CD1c-positive myeloid dendritic cell (primary cell): ENCODE results near the gene UBE2D2.
A peak's percentile ranks its signal among the peaks of the same experiment; 100 is the strongest.

Source experiments
- DNase-seq: peaks from one replicate; pipeline ENCODE4 v3.0.0-alpha.2; 2016; ENCODE audit errors: extremely low spot score

UBE2D2 gene

DNA sequence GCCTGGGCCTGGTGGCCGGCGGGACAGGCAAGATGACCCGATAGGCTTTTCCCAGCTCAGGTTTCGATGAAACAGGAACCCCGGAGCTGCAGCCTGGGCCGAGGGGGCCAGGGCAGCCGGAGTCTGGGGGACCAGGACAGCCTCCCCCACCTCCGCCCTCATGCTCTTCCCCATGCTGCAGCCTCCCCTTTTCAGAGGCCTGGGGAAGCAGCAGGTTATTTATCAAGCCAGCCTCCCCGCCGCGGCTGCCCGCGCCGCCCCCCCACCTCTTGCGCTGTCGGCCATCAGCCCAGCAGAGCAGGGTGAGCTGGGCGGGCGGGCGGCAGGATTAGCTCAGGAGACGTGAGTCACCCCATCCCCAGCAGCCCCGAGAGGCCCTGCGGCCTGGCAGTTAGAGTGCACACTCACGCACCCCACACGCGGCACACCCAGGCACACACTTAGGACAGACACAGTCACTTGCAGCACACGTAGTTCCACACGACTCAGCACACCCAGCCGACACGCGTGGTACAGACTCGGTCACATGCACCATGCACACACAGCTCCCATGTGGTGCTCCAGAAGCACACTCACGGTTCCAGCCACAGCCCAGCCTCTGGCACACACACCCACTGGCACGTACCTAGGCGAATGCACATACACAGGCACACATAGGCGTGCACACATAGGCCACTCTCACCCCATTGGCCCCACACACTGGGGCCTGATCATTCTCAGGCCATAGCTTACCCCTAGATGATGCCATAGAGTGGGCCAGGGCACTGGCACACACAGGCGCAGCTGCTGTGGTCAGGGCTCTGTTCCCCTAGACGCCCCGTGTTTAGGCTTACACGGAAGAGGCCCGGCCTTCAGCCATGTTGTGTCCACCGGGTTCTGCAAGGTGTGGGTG lies 100.0 kb downstream of the UBE2D2 start:
- peak; percentile 93 for DNase-seq

DNA sequence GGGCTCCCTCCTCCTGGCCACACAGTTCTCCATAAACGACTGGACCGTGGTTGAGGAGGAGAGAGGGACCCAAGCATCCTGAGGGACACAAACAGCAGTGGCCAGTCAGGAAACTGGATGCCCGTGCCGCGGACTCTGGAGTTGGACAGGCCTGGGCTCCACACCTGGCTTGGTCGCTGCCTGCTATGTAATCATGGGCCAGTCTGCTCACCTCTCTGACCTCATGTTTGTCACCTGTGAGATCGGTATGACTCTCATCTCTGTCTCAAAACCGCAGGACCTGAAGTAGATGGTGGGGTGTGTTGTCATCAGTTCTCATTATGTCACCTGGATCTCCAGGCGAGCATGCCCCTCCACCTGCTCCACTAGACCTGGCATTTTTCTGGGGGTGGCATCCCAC lies 101.5 kb downstream of the UBE2D2 start:
- DNase-seq = no peak

GRCh38 chr5:139663207-139664085 lies 102.3 kb downstream of the UBE2D2 start:
- DNase-seq = no peak

DNA sequence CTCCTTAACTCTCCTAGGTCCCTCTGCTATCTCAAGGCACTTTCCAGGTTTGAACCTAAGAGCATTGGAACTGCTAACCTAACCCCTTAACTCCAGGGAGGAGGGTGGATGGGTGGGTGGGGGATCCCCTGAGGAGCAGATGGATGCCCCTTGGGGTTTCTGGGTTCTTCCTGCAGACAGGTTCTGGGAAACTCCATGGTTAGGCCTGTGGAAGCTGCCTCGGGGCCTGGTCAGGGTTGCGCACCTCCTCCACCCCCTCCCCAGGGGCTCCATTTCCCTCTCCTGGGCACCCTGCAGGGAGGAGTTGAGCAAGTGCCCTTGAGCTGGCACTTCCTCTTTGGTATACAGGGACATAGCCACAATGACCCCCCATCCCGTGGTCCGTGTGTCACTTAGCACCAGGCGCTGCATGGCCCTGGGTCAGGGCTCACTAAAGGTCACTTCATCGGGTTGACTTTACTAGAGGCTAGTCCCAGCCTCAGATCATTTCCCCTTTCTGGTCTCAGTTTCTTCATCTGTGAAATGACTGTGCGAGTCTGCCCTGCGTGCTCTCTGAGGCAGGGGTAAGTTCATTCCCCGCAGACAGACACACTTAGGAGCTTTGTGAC lies 103.1 kb downstream of the UBE2D2 start:
- DNase-seq = peak; percentile 98

DNA sequence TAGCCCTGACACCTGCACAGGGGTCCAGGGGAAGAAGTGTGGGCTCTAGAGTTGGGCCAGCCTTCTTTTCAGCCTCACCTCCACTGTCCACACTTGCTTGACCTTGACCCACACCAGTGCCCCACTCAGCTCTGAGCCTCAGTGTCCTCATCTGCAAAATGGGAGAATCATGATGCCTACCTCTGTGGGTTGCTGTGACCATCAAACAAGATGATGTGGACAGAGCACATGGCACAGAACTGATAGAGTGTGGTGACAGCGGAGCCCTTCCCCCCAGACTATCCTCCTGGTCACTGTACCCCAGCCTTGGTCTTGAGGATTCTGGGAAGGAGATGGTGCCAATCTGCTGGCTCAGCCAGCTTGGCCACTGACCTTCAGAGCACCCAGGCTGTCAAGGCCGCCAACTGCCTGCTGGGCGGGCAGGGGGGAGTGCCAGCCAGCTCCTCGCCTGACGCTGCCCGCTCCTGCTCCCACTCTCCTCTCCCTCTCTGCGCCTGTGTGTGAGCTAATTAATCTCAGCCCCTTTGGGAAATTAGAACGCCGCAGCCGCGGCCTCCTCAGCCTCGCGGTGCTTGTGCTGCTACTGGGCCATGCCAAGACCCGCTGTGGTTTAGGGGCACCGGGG lies 103.7 kb downstream of the UBE2D2 start:
- DNase-seq = no peak

DNA sequence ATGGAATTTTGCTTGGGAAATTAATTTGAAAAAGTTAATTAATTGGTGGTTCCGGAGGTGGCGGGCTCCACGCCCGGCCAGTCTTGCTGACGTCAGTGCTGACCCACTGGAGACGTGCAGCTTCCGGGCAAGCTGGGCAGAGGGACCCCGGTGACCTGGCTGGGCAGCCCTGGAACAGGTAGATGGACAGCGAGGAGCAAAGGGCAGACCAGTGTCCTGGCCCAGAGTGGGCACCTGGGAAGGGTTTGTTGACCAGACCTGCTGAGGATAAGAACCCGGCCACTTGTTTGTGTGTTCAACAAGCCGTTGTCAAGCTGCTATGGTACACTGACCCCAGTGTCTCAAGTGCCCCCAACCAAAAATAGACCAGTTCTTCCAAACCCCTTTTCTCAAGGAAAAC lies 104.5 kb downstream of the UBE2D2 start:
- no peak for DNase-seq

DNA sequence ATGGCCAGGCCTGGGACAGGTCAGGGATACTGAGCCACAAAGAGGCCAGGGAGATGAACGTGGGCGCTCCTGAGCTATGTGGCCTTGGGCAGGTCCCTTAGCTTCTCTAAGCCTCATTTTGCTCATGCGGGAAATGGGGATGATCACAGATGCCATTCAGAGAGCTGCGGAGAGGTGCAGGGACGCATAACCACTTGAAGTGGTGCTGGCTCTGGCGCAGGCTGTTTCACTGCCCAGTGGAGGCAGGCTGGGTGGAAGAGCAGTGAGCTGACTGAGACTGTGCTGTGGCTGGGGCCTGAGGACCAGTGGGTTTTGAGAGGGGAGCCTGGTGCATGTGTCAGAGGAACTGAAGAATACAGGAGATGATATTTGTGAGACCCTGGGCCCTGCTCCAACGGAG lies 105.4 kb downstream of the UBE2D2 start:
- no peak for DNase-seq

GRCh38 chr5:139667001-139667729 lies 106.0 kb downstream of the UBE2D2 start:
- DNase-seq = no peak

DNA sequence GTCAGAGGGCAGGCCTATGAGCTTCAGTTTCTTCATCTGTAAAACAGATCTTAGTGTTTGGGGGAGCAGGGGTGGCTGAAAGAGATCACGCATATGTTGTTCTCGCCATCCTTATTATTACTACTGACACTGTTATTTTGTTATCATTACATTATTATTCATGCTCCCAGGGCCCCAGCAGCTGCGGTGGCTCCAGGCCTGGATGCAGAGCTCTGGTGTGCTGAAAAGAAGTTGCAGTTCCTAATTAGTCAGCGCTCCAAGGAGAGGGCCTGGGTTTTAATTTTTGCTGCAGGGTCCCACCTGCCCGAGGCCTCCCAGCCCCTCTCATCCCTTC lies 106.6 kb downstream of the UBE2D2 start:
- no peak for DNase-seq

DNA sequence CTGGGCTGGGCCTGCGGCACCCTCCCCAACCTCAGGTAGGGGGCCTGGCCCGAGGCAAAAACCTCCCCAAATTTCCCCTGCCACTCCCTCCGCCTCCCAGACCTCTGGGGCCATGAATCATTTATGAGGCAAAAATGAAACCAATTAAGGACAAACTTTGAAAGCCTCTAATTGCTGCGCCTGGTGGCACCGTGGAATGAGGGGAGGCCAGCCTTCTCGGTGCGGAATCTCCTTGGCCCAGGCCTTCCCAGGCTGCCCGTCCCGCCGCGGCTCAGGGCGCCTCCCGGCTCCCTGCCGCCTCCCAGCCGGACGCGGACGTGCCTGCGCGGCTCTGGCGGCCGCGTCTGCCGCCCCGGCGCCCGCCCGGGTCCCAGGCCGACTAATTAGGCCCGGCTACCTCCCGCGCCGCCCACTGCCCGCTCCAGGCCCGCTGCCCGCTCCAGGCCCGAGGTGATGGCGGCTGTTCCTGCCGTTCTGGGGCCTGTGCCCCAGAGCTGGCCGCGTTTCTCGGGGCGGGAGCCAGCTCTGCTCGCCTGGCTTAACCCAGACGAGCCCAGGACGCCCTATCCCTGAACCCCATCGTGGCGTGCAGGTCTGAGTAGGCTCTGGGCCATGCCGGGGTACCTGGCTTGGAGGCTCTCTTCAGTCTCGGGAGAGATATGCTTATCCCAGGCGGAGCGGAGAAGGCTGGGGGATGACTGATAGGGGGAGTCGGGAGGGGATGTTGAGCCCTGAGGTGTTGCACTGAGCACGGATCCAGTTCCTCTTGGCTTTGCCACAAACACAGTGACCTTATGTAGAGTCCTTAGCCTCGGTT lies 107.1 kb downstream of the UBE2D2 start:
- DNase-seq = no peak

- no peak for DNase-seq
These were observed 108.0 kb downstream of the UBE2D2 start for GRCh38 chr5:139668924-139669661.

DNA sequence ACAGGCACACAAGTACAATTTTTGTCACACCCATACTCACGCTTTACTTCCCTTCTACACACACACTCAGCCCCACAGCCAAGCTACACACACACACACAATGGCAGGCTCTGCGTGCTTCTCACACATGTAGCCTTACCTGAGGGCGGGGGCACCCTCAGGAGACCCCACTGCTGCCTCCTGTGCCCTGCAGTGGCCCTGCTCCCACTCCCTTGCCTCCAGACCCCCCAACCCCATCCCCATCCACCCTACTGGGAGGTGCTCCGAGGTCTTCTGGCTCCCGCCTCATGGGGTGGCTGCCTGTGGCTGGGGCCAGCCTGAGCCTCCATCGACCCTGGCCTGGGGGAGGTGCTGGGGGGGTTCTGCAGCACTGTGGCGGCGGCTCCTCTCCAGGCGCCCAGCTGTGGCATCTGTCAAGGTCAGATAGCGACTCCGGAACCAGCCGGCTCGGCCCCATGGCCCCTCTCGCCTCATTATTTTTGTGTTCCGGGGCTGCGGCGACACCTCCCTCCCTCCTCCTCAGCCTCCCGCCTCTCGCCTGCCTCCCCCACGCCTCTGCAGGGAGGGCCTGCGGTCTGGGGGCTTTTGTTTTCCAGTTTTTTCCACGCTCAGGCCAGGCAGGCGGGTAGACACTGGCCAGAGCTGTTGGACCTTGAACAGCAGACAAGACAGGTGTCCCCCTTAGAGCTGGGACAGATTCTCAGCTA lies 108.7 kb downstream of the UBE2D2 start:
- DNase-seq = no peak

DNA sequence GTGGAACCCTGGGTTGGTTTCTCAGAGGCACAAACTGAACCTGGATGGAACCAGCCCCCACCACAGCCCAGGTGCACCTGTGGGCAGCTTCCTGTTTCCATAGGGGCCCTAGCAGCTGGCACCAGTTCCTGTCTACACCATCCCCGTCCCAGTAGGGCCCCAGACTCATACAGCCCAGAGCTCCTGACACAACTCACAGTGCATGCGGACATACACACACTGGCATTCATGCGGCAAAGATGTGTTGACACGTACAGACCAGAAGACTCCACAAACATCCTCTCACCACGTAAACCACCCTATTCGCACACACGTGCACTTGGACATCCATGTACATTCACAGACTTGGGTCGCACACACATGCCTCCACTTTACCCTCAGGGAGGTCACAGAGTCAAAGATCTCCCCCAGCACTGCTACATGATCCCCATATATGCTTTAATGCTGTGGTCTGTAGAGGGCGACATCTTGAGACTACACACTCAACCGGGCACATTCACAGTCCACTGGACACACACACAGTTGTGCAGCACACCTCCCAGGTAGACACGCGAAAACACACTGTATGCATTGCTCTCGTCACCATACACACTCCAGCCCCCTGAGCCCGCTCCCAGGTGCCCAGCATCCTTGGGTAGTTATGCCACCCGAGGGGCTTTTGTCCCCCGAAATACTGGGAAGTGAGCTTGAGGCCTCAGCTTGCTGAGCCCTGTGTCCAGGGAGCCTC lies 109.4 kb downstream of the UBE2D2 start:
- DNase-seq = peak; percentile 34

DNA sequence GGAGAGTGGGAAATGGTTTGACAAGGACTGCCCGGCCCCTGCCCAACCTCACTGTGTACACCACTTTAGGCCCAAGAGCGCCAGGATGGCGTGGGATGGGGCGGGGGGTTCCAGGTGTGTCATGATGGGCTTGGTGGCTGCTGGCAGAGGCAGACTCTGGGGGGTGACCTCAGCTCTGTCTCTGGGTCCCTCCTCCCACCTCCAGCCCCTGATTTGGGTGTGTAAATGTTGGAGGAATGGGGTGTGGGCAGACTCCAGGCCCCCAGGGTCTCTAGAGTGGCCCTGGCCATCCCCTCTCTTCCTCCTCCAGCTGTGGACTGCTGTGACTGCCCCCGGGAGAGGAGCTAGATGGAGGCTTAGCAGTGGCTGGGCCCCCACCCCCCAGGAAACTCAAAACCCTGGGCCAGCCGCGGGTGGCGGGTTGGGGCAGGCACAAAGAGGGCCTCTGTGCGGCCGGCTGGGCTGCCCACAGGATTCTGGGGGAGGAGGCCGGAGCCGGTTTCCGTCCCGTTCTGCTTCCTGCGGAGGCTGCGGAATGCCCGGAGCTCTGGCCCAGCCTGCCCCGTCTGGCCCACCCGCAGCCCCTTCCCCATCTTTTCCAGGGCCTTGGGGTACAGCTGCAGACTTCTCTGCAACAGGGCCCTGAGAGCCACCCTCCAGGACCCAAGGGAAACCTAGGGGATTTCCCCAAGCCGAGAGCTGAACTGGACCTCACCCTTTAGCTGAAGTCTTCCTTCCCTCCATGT lies 110.1 kb downstream of the UBE2D2 start:
- no peak for DNase-seq

DNA sequence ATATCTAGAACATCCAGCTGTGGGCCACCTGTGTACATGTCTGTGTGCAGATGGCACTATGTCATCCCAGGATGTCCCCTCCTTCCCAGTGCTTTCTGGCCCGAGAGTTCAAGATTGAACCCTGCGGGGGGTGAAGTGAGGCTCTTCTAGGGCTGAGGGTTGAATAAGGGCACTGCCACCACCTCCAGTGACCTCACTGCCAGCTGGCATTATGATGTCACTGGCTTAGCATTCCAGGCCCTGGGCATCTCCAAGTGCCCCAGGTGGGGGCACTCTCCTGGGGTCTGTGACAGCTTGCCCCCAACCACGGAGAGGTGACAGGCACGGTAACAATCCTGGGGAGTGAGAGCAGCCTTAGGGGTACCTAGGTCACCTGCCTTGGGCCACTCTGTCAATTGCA lies 114.1 kb downstream of the UBE2D2 start:
- no peak for DNase-seq

GRCh38 chr5:139675825-139676224 lies 114.7 kb downstream of the UBE2D2 start:
- DNase-seq = no peak

- no peak for DNase-seq
These were observed 115.3 kb downstream of the UBE2D2 start for GRCh38 chr5:139676406-139676805.
